ENCODE results near the gene FMR1.

The FMR1 gene

GRCh38 chrX:147927256-147927655, 15.5 kb downstream of the FMR1 start:
- no peaks in the 10 kb centered on the region; the same call in 1 of the 2 replicates for H3K79me2 ChIP-seq (ENCODE audit: insufficient read depth, low read length)
- no peak overlapping the region for H3K4me2 ChIP-seq (ENCODE audit: low read depth, low read length, poor library complexity, severe bottlenecking)
- H3K4me3 ChIP-seq (ENCODE audit: insufficient read depth, low read length, poor library complexity, severe bottlenecking): no peak overlapping the region
- no peaks in the 10 kb centered on the region; the same call in 1 of the 2 replicates for H4K20me1 ChIP-seq (ENCODE audit: low read depth, low read length)
- no peak overlapping the region for H3K9ac ChIP-seq (ENCODE audit: low read length)
- H3K27ac ChIP-seq (ENCODE audit: low read depth, low read length): no peak overlapping the region
- no peaks in the 10 kb centered on the region for H3K9me3 ChIP-seq (ENCODE audit: insufficient read depth, low read length)
- no peaks in the 10 kb centered on the region for H3K27me3 ChIP-seq (ENCODE audit: low read length)
- no peaks in the 10 kb centered on the region; the same call in 1 of the 2 replicates for H3F3A ChIP-seq (ENCODE audit: insufficient read depth)
- no peak overlapping the region for H2AFZ ChIP-seq (ENCODE audit: low read depth, low read length, severe bottlenecking)
- TF ChIP-seq EZH2phosphoT487 (conservative IDR thresholded peaks at IDR 0.05; ENCODE audit: low read length): no peak
- no peak for TF ChIP-seq CTCF (IDR thresholded peaks at IDR 0.05; ENCODE audit: insufficient read depth, low read length, poor library complexity, severe bottlenecking)
- no peaks in the 10 kb centered on the region for H3K9me2 ChIP-seq (replicated peaks; ENCODE audit: insufficient read depth, low read length)
- 0 out of 2 replicates have a peak, but pooled peaks cover 3% of the 10 kb centered on the region for H3K36me3 ChIP-seq (ENCODE audit: low read length)

GRCh38 chrX:147933815-147934214, 22.1 kb downstream of the FMR1 start:
- H3K9me3 ChIP-seq (ENCODE audit: insufficient read depth, low read length): no peaks in the 10 kb centered on the region
- H3K9me2 ChIP-seq (replicated peaks; ENCODE audit: insufficient read depth, low read length): no peaks in the 10 kb centered on the region
- no peak overlapping the region for H3K27ac ChIP-seq (ENCODE audit: low read depth, low read length)
- no peaks in the 10 kb centered on the region for H4K20me1 ChIP-seq (ENCODE audit: low read depth, low read length)
- H3K27me3 ChIP-seq (ENCODE audit: low read length): no peaks in the 10 kb centered on the region
- H3K36me3 ChIP-seq (ENCODE audit: low read length): peaks cover 3% of the 10 kb centered on the region; the same call in 1 of the 2 replicates
- H3K79me2 ChIP-seq (ENCODE audit: insufficient read depth, low read length): no peaks in the 10 kb centered on the region
- no peak overlapping the region for H3K9ac ChIP-seq (ENCODE audit: low read length)
- no peak overlapping the region for H2AFZ ChIP-seq (ENCODE audit: low read depth, low read length, severe bottlenecking)
- no peak overlapping the region for H3K4me2 ChIP-seq (ENCODE audit: low read depth, low read length, poor library complexity, severe bottlenecking)
- no peak overlapping the region for H3K4me3 ChIP-seq (ENCODE audit: insufficient read depth, low read length, poor library complexity, severe bottlenecking)
- H3F3A ChIP-seq (ENCODE audit: insufficient read depth): no peaks in the 10 kb centered on the region
- TF ChIP-seq EZH2phosphoT487 (conservative IDR thresholded peaks at IDR 0.05; ENCODE audit: low read length) (no peak), CTCF (IDR thresholded peaks at IDR 0.05; ENCODE audit: insufficient read depth, low read length, poor library complexity, severe bottlenecking) (no peak)

GRCh38 chrX:147935156-147935758, 23.5 kb downstream of the FMR1 start:
- Histone ChIP-seq H3K4me3 (ENCODE audit: insufficient read depth, low read length, poor library complexity, severe bottlenecking) (no peak overlapping the region), H3K9ac (ENCODE audit: low read length) (no peak overlapping the region), H3K9me3 (ENCODE audit: insufficient read depth, low read length) (no peaks in the 10 kb centered on the region), H3K27me3 (ENCODE audit: low read length) (no peaks in the 10 kb centered on the region), H3F3A (ENCODE audit: insufficient read depth) (no peaks in the 10 kb centered on the region), H3K27ac (ENCODE audit: low read depth, low read length) (no peak overlapping the region), H4K20me1 (ENCODE audit: low read depth, low read length) (no peaks in the 10 kb centered on the region), H2AFZ (ENCODE audit: low read depth, low read length, severe bottlenecking) (no peak overlapping the region), H3K79me2 (ENCODE audit: insufficient read depth, low read length) (no peaks in the 10 kb centered on the region), H3K36me3 (ENCODE audit: low read length) (peaks cover under 1% of the 10 kb centered on the region; the same call in 1 of the 2 replicates), H3K9me2 (replicated peaks; ENCODE audit: insufficient read depth, low read length) (no peaks in the 10 kb centered on the region), H3K4me2 (ENCODE audit: low read depth, low read length, poor library complexity, severe bottlenecking) (no peak overlapping the region)
- TF ChIP-seq CTCF (IDR thresholded peaks at IDR 0.05; ENCODE audit: insufficient read depth, low read length, poor library complexity, severe bottlenecking) (no peak), EZH2phosphoT487 (conservative IDR thresholded peaks at IDR 0.05; ENCODE audit: low read length) (no peak)

Data from SU-DHL-6 (cell line).